B cell (primary cell): Measurements from ENCODE around the gene ABCD3. TPM values are rescaled to one million over a fixed set of nuclear protein-coding genes. Genes with fewer than 3 reads are reported as not detected.
A peak's percentile ranks its signal among the peaks of the same experiment; 100 is the strongest.

Source experiments
- ATAC-seq: fragments of 200-7000 bp; cut with Tn5 transposase; one replicate; pipeline ENCODE4 v1.10.0; 2021; ENCODE audit warnings: low read depth, mild to moderate bottlenecking, moderate number of reproducible peaks, moderate library complexity
- CTCF ChIA-PET: fragments of 350-600 bp; sonication (Branson Sonifier 250); formaldehyde crosslinking; loops from one replicate; lab custom pipeline; 2021; ENCODE audit warnings: antibody characterized with exemption, inconsistent platforms; lab: Charles Lee
- POLR2A ChIA-PET: fragments of 350-600 bp; sonication (Branson Sonifier 250); formaldehyde crosslinking; loops from one replicate; lab custom pipeline; 2021; ENCODE audit warnings: antibody characterized with exemption; lab: Charles Lee
- DNase-seq: peaks from one replicate; pipeline ENCODE4 v3.0.0; 2013
- H2AFZ ChIP-seq: 2 replicates; pipeline ENCODE4 v1.6.1; 2012; ENCODE audit warnings: mild to moderate bottlenecking, low read depth, low read length; ENCODE audit not compliant: insufficient read depth, poor library complexity, severe bottlenecking
- H3K27ac ChIP-seq, 2 donors: 1 replicate in 1 of 2; 2 replicates in 1 of 2; pipeline ENCODE4 v1.5.1; 2012 to 2013; ENCODE audit warnings: low read length in 2 of 2, mild to moderate bottlenecking in 2 of 2, moderate library complexity in 1 of 2
- H3K27me3 ChIP-seq, 4 experiments: fragments of 200-600 bp in 1 of 4; sonication (generic) in 1 of 4; replicated peaks in 1 of 4; 1 replicate in 2 of 4; 2 replicates in 2 of 4; pipeline versions ENCODE4 v1.6.1 to v1.7.0; 2013 to 2016; ENCODE audit warnings: low read length in 3 of 4, mild to moderate bottlenecking in 2 of 4, mixed read lengths in 1 of 4, moderate library complexity in 1 of 4; ENCODE audit not compliant: insufficient read depth in 4 of 4, control insufficient read depth in 3 of 4; ENCODE audit errors: control extremely low read depth in 1 of 4
- H3K36me3 ChIP-seq, 2 experiments: replicated peaks in 1 of 2; 1 replicate in 1 of 2; 2 replicates in 1 of 2; pipeline versions ENCODE4 v1.6.1 to v1.7.1; 2013; ENCODE audit warnings: low read length in 1 of 2; ENCODE audit not compliant: insufficient read depth in 2 of 2, control insufficient read depth in 1 of 2; ENCODE audit errors: control extremely low read depth in 1 of 2, extremely low read depth in 1 of 2
- H3K4me1 ChIP-seq, 2 donors: fragments of 200-600 bp in 1 of 2; sonication (generic) in 1 of 2; 1 replicate in 1 of 2; 2 replicates in 1 of 2; pipeline versions ENCODE4 v1.5.1 to v1.6.1; 2013 to 2017; ENCODE audit warnings: low read length in 2 of 2; ENCODE audit not compliant: control insufficient read depth in 2 of 2, insufficient read depth in 2 of 2
- H3K4me2 ChIP-seq: replicated peaks from 2 replicates; pipeline ENCODE3; 2012; ENCODE audit warnings: mild to moderate bottlenecking, low read depth, low read length; ENCODE audit not compliant: poor library complexity, severe bottlenecking
- H3K4me3 ChIP-seq, 5 experiments: fragments of 200-600 bp in 1 of 5; sonication (generic) in 1 of 5; 1 replicate in 3 of 5; 2 replicates in 2 of 5; pipeline versions ENCODE4 v1.5.1 to v1.7.0; 2011 to 2016; ENCODE audit warnings: low read length in 4 of 5, mild to moderate bottlenecking in 4 of 5, low read depth in 2 of 5, control low read depth in 1 of 5, moderate library complexity in 1 of 5; ENCODE audit not compliant: insufficient read depth in 1 of 5; ENCODE audit errors: control extremely low read depth in 1 of 5, extremely low read depth in 1 of 5
- H3K79me2 ChIP-seq: fragments of 200-600 bp; sonication (generic); one replicate; pipeline ENCODE4 v1.6.0; 2016; ENCODE audit warnings: low read length; ENCODE audit not compliant: control insufficient read depth, insufficient read depth
- H3K9ac ChIP-seq: fragments of 200-600 bp; sonication (generic); 2 replicates; pipeline ENCODE4 v1.6.1; 2017; ENCODE audit warnings: mild to moderate bottlenecking, low read length, moderate library complexity
- H3K9me3 ChIP-seq, 3 donors: one replicate each; pipeline versions ENCODE4 v1.6.1 to v1.7.1; 2013; ENCODE audit warnings: low read length in 2 of 3; ENCODE audit not compliant: control insufficient read depth in 2 of 3, insufficient read depth in 1 of 3; ENCODE audit errors: control extremely low read depth in 1 of 3
- H4K20me1 ChIP-seq: 2 replicates; pipeline ENCODE4 v1.6.0; 2012; ENCODE audit warnings: mild to moderate bottlenecking, low read length; ENCODE audit not compliant: insufficient read depth, control insufficient read depth, poor library complexity, severe bottlenecking
- H3K27ac Mint-ChIP-seq: one replicate; pipeline ENCODE4 v1.8.0; 2021; ENCODE audit warnings: mixed read lengths
- H3K27me3 Mint-ChIP-seq: one replicate; pipeline ENCODE4 v1.8.0; 2021; ENCODE audit warnings: mixed read lengths
- H3K4me1 Mint-ChIP-seq: one replicate; pipeline ENCODE4 v1.8.0; 2021; ENCODE audit warnings: mixed read lengths
- H3K4me3 Mint-ChIP-seq: one replicate; pipeline ENCODE4 v1.8.0; 2021; ENCODE audit warnings: mixed read lengths
- H3K9me3 Mint-ChIP-seq: one replicate; pipeline ENCODE4 v1.8.0; 2022; ENCODE audit warnings: mixed read lengths; ENCODE audit not compliant: insufficient read depth
- EZH2 ChIP-seq: IDR thresholded peaks from 2 replicates; pipeline ENCODE4 v1.6.1; 2012; ENCODE audit warnings: borderline replicate concordance, low read depth, mild to moderate bottlenecking, moderate library complexity, low read length; ENCODE audit not compliant: insufficient read depth, poor library complexity, severe bottlenecking
- WGBS: methylation state at CpG from one replicate; pipeline ENCODE4 v1.1.5; 2013; ENCODE audit warnings: missing lambda C conversion rate; ENCODE audit not compliant: insufficient coverage; 5-methylcytosine and 5-hydroxymethylcytosine counted together
- intact Hi-C: fragments of 100-400 bp; cut with micrococcal nuclease; formaldehyde crosslinking; loops from one replicate; pipeline ENCODE4 v1.10.0; 2022
- polyA plus RNA-seq: library from polyadenylated mRNA; depleted of rRNA; stranded (reverse); fragments of >200 nt; gene quantifications from 2 replicates; pipeline ENCODE4 v1.2.3, GENCODE V29; 2012
- total RNA-seq, 2 donors: library from RNA; stranded (reverse); fragments of 120-200 nt in 1 of 2; gene quantifications; 1 replicate in 1 of 2; 2 replicates in 1 of 2; pipeline versions ENCODE4 v1.2.3 to v1.2.4, GENCODE V29; 2013 to 2022
- TF ChIP-seq, protein P1 (sequence below): fragments of 200-600 bp; IDR thresholded peaks from one replicate; pipeline ENCODE4 v1.8.0; 2022; ENCODE audit warnings: antibody characterized with exemption, mild to moderate bottlenecking

ABCD3 gene
- total and polyA plus RNA-seq, 2 donors (not counting 1 experiment from before 2014, with no cell fraction given): 4.0 to 19.4 TPM

DNA sequence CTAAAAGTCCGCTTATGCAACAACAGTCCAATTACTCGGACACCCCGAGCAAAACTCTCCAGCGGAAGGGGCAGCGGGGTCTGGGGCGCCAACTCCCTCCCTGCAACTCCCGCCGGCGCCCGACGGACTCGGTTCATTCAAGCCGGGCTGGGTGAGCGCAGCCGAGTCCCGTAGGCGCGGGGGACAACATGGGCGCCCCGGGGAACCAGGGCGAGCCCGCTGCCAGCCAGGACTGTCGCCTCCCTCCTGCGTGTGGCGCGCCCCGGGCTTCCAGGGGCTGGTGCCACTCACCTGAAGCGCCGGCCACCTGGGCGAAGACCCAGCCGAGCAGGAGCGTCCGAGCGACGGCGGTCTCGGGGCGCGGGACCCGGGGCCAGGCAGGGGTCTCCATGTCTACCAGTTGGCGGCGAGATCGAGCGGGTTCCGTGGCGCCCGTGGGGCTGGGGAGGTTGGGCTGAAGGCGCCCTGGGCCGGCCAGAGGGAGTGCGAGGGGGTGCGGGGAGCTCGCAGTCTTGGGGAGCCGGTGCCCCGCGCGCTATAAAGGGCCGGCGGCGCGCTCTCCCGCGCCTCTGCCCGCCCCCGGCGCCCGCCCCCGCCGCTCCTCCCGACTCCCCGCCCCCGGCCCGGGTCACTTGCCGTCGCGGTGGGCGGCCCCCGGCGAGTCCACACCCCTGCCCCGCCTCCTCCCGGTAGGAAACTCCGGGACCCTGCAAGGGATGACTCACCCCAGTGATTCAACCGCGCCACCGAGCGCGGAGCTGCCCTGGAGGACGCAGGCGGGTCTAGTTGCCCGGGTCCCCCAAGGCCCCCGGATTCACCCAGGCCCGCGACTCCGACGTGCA lies 123.3 kb downstream of the ABCD3 start, which contains the start of gene F3:
TSS of gene F3 (minus strand) at position 514 of the 842 bp plus-strand sequence. CDS start at position 391, 123 bp downstream.
- H3K9me3 ChIP-seq: peaks cover 0 to 14% (median 0%) of the 10 kb centered on the region in 3 donors
- H3K27me3 ChIP-seq: peaks cover 0 to 35% (median 19%) of the 10 kb centered on the region in 4 experiments
- H3K79me2 ChIP-seq: no peaks in the 10 kb centered on the region
- TF ChIP-seq EZH2: no peak
- TF ChIP-seq, protein P1, sequence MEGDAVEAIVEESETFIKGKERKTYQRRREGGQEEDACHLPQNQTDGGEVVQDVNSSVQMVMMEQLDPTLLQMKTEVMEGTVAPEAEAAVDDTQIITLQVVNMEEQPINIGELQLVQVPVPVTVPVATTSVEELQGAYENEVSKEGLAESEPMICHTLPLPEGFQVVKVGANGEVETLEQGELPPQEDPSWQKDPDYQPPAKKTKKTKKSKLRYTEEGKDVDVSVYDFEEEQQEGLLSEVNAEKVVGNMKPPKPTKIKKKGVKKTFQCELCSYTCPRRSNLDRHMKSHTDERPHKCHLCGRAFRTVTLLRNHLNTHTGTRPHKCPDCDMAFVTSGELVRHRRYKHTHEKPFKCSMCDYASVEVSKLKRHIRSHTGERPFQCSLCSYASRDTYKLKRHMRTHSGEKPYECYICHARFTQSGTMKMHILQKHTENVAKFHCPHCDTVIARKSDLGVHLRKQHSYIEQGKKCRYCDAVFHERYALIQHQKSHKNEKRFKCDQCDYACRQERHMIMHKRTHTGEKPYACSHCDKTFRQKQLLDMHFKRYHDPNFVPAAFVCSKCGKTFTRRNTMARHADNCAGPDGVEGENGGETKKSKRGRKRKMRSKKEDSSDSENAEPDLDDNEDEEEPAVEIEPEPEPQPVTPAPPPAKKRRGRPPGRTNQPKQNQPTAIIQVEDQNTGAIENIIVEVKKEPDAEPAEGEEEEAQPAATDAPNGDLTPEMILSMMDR: no peak
- Mint-ChIP-seq H3K4me1 (peaks cover 16% of the 10 kb centered on the region), H3K4me3 (peak within 1 kb of the TSS; percentile 80), H3K9me3 (no peaks in the 10 kb centered on the region), H3K27ac (no peak within 1 kb of the TSS), H3K27me3 (peaks cover 57% of the 10 kb centered on the region)
- peak within 1 kb of the TSS in 4 of 5 experiments; percentile 31 to 55 (median 38) for H3K4me3 ChIP-seq
- peak within 1 kb of the TSS; percentile 72 for H3K4me2 ChIP-seq
- DNase-seq: peak; percentile 18
- CTCF ChIA-PET: no interaction called here
- 2% methylated on average over 75 of the region's 94 CpGs for WGBS
- H3K9ac ChIP-seq: peak within 1 kb of the TSS; percentile 53
- peaks cover 17% of the 10 kb centered on the region in 2 donors for H3K4me1 ChIP-seq
- intact Hi-C loops: no loop called here
- no peaks in the 10 kb centered on the region for H3K36me3 ChIP-seq
- H4K20me1 ChIP-seq: no peaks in the 10 kb centered on the region
- H2AFZ ChIP-seq: peak within 1 kb of the TSS; percentile 37
- POLR2A ChIA-PET: no interaction called here
- peak; percentile 67 for ATAC-seq
- H3K27ac ChIP-seq: no peak within 1 kb of the TSS
